ENCODE data around the gene TBXA2R. TPM values are rescaled to one million over a fixed set of nuclear protein-coding genes. Genes with fewer than 3 reads are reported as not detected.

The TBXA2R gene
- total and polyA plus RNA-seq, 2 of the 8 experiments (the other 6 are each of a cell fraction or from before 2014, with no cell fraction given) = 0.39 to 0.50 TPM

DNA sequence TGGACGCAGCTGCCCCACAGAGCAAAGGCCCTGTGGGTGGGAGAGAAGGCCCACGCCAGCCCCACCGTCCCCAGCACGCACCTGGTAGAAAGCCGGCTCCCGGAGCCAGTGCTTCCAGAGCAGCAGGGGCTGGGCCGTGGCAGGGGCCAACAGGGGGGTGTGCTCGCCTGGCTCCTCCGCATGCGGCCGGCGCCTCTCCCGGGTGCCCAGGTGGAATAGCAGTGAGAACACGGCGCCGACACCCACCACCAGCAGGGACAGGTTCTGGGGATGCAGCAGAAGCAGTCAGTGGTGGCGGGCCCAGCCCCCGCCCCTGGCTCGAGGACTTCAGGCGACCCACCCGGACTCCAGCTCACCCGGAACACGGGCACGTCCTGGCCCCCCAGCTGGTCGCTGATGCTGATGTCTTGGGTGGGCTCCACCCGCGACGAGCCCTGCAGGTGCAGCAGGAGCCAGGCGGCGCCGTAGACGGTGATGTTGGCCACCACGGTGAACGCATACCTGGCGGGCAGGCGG, 58.9 kb downstream of the TBXA2R start:
- no peak overlapping the region for H3K4ac ChIP-seq (replicated peaks; ENCODE audit: insufficient read length, low read depth, low read length)
- H3K27me3 ChIP-seq (replicated peaks in 1 of 4; ENCODE audit: control insufficient read depth in 3 of 4, extremely low read depth in 1 of 4, insufficient read depth in 3 of 4, low read length in 3 of 4) = no peaks in the 10 kb centered on the region
- ChIA-PET POLR2A (ENCODE audit: partially characterized antibody) (interaction anchor here (1.0 to 2.3 kb wide), 4 partner anchors 9 to 731 kb away, joined by 3 to 12 read pairs (median 8); partner anchors contain the start of genes MFSD12 and SHD), CTCF (ENCODE audit: partially characterized antibody) (interaction anchor here (1.2 to 7.5 kb wide), 6 partner anchors 10 to 39 kb away, joined by 3 to 66 read pairs (median 40); partner anchors contain the start of gene MFSD12)
- no peak overlapping the region for H2BK5ac ChIP-seq (ENCODE audit: low read depth, low read length)
- H3K23ac ChIP-seq (ENCODE audit: insufficient read length) = no peak overlapping the region
- H3K23me2 ChIP-seq (ENCODE audit: low read depth, low read length) = no peaks in the 10 kb centered on the region
- H4K91ac ChIP-seq (replicated peaks; ENCODE audit: insufficient read length, low read length) = no peak overlapping the region
- H3K14ac ChIP-seq (ENCODE audit: insufficient read length) = no peak overlapping the region
- peaks cover 0 to 5% (median 1%) of the 10 kb centered on the region in 4 experiments; a peak in 2 of 8 replicates for H3K36me3 ChIP-seq (ENCODE audit: control insufficient read depth in 2 of 4, insufficient read depth in 4 of 4, low read length in 3 of 4)
- peaks cover 8 to 27% of the 10 kb centered on the region in 2 experiments for H4K20me1 ChIP-seq (replicated peaks in 1 of 2; ENCODE audit: control insufficient read depth in 1 of 2, insufficient read depth in 2 of 2, low read length in 2 of 2)
- no peak overlapping the region for H4K8ac ChIP-seq (ENCODE audit: extremely low read depth, insufficient read depth, low read length)
- no peak overlapping the region for H3K18ac ChIP-seq (ENCODE audit: extremely low read depth, low read length)
- H3K79me1 ChIP-seq (ENCODE audit: low read depth, low read length) = peaks cover 2% of the 10 kb centered on the region; the same call in 1 of the 2 replicates
- no peak overlapping the region for H3K4me2 ChIP-seq (ENCODE audit: insufficient read depth in 1 of 2, low read depth in 2 of 2, low read length in 2 of 2)
- H3K27ac ChIP-seq (ENCODE audit: low read depth, low read length) = no peak overlapping the region
- H2BK15ac ChIP-seq (ENCODE audit: low read length) = no peak overlapping the region
- 0 out of 2 replicates have a peak overlapping the region, but pooled peaks have one; percentile 27 for H2BK12ac ChIP-seq (ENCODE audit: low read depth, low read length)
- H3K4me1 ChIP-seq (replicated peaks in 1 of 4; ENCODE audit: control insufficient read depth in 3 of 4, insufficient read depth in 4 of 4, low read length in 3 of 4) = no peaks in the 10 kb centered on the region
- no peak for TF ChIP-seq SAP30 (IDR thresholded peaks at IDR 0.05; ENCODE audit: insufficient read depth, insufficient replicate concordance, low read length)
- TF ChIP-seq KDM5A (IDR thresholded peaks at IDR 0.05; ENCODE audit: low read length) = no peak
- TF ChIP-seq BACH1 (IDR thresholded peaks at IDR 0.05; ENCODE audit: low read length) = no peak
- no peak for TF ChIP-seq EZH2 (IDR thresholded peaks at IDR 0.05; ENCODE audit: low read depth, low read length, severe bottlenecking)
- TF ChIP-seq MAX (IDR thresholded peaks at IDR 0.05) = no peak
- no peak for TF ChIP-seq SIRT6 (IDR thresholded peaks at IDR 0.05; ENCODE audit: low read length)
- TF ChIP-seq SRF (IDR thresholded peaks at IDR 0.05; ENCODE audit: low read depth, low read length) = no peak
- TF ChIP-seq, protein P1, sequence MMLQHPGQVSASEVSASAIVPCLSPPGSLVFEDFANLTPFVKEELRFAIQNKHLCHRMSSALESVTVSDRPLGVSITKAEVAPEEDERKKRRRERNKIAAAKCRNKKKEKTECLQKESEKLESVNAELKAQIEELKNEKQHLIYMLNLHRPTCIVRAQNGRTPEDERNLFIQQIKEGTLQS (IDR thresholded peaks at IDR 0.05; ENCODE audit: insufficient read depth, low read depth, low read length) = no peak
- FAIRE-seq (no peak), DNase-seq (ENCODE audit: low read depth in 1 of 2, low spot score in 2 of 2) (no peak)
- no peak overlapping the region for H3K9ac ChIP-seq (replicated peaks in 1 of 4; ENCODE audit: extremely low read depth in 1 of 4, low read depth in 3 of 4, low read length in 3 of 4)
- WGBS, 2 experiments (ENCODE audit: extremely low coverage in 1 of 2, insufficient coverage in 1 of 2, insufficient read length in 1 of 2, insufficient replicate concordance in 2 of 2, low coverage in 1 of 2, low lambda C conversion rate in 2 of 2, missing lambda C conversion rate in 1 of 2) = 91% methylated on average over 23 of the region's 36 CpGs; no CpG with 5 or more reads in 1 of the 2 experiments
- H3K79me2 ChIP-seq (ENCODE audit: control insufficient read depth in 1 of 2, insufficient read depth in 2 of 2, low read length in 2 of 2) = no peaks in the 10 kb centered on the region
- H4K5ac ChIP-seq (ENCODE audit: insufficient read length, low read depth, low read length) = no peak overlapping the region
- H3K9me3 ChIP-seq (ENCODE audit: insufficient read depth in 2 of 2, low read depth in 1 of 2, low read length in 1 of 2) = no peaks in the 10 kb centered on the region
- no peak overlapping the region for H3K56ac ChIP-seq (replicated peaks; ENCODE audit: insufficient read length, low read depth, low read length)
- H2BK120ac ChIP-seq (replicated peaks; ENCODE audit: low read depth, low read length) = no peak overlapping the region
- H3K4me3 ChIP-seq (ENCODE audit: extremely low read depth in 1 of 4, insufficient read depth in 2 of 4, low read depth in 3 of 4, low read length in 4 of 4) = no peak overlapping the region
- H2AK5ac ChIP-seq (ENCODE audit: low read depth, low read length) = no peak overlapping the region
- H2AFZ ChIP-seq (ENCODE audit: low read length) = no peak overlapping the region
- no peak overlapping the region for H2BK20ac ChIP-seq (ENCODE audit: low read length)
